DMS153 (cell line): ENCODE data around the gene CAMTA1.

Experiments used
- DNase-seq: peaks from one replicate; lab custom pipeline; 2025; lab: John Stamatoyannopoulos, UW

Gene CAMTA1

GRCh38 chr1:7558481-7558880 is 773.2 kb downstream of the CAMTA1 start:
- DNase-seq = no peak

- DNase-seq = no peak
Observed at GRCh38 chr1:7558921-7559869, 773.9 kb downstream of the CAMTA1 start.

GRCh38 chr1:7560128-7560527 is 774.9 kb downstream of the CAMTA1 start:
- DNase-seq = no peak

GRCh38 chr1:7560601-7561181 is 775.4 kb downstream of the CAMTA1 start:
- no peak for DNase-seq

GRCh38 chr1:7561331-7561921 is 776.2 kb downstream of the CAMTA1 start:
- DNase-seq = peak; percentile 25

- DNase-seq = no peak
Observed at GRCh38 chr1:7561936-7562728, 776.9 kb downstream of the CAMTA1 start.

- no peak for DNase-seq
Observed at GRCh38 chr1:7562729-7563605, 777.7 kb downstream of the CAMTA1 start.

- no peak for DNase-seq
Observed at GRCh38 chr1:7564137-7564536, 778.9 kb downstream of the CAMTA1 start.

- DNase-seq = no peak
Observed at GRCh38 chr1:7565099-7565750, 780.0 kb downstream of the CAMTA1 start.

- no peak for DNase-seq
Observed at GRCh38 chr1:7566417-7567375, 781.4 kb downstream of the CAMTA1 start.

GRCh38 chr1:7567376-7567775 is 782.1 kb downstream of the CAMTA1 start:
- no peak for DNase-seq

- DNase-seq = no peak
Observed at GRCh38 chr1:7568053-7568452, 782.8 kb downstream of the CAMTA1 start.

GRCh38 chr1:7568901-7569524 is 783.8 kb downstream of the CAMTA1 start:
- no peak for DNase-seq

GRCh38 chr1:7570311-7570710 is 785.1 kb downstream of the CAMTA1 start:
- no peak for DNase-seq

- peak; percentile 76 for DNase-seq
Observed at GRCh38 chr1:7572654-7573152, 787.4 kb downstream of the CAMTA1 start.

GRCh38 chr1:7573481-7573880 is 788.2 kb downstream of the CAMTA1 start:
- DNase-seq = no peak

GRCh38 chr1:7574121-7575040 is 789.1 kb downstream of the CAMTA1 start:
- no peak for DNase-seq

GRCh38 chr1:7575041-7575400 is 789.8 kb downstream of the CAMTA1 start:
- no peak for DNase-seq
